GM12878 (cell line): ENCODE measurements around the gene KANSL3. TPM values are rescaled to one million over a fixed set of nuclear protein-coding genes. Genes with fewer than 3 reads are reported as not detected.

Experiments used
- ATAC-seq: fragments of 200-7000 bp; cut with Tn5 transposase; 3 replicates; pipeline ENCODE4 v1.9.1; 2020; ENCODE audit warnings: mild to moderate bottlenecking, moderate library complexity
- BruUV-seq: library from RNA; stranded (reverse); fragments of 400-500 nt; replicated peaks from 2 replicates; lab custom pipeline; 2021; lab: Mats Ljungman, UMichigan
- CTCF ChIA-PET: fragments of 300-600 bp; sonication (Branson Sonifier 250); formaldehyde crosslinking; extraction: SDS; loops from one replicate; lab custom pipeline; 2021; ENCODE audit warnings: inconsistent platforms; lab: Yijun Ruan, JAX
- POLR2A ChIA-PET: fragments of 350-600 bp; formaldehyde crosslinking; extraction: SDS; loops from one replicate; lab custom pipeline; 2021; ENCODE audit warnings: inconsistent platforms; lab: Charles Lee
- RAD21 ChIA-PET: fragments of 300-600 bp; sonication (Branson Sonifier 250); formaldehyde crosslinking; loops from one replicate; lab custom pipeline; 2023; ENCODE audit warnings: antibody characterized with exemption; ENCODE audit not compliant: unreplicated experiment; lab: Charles Lee
- SMC1A ChIA-PET: fragments of 300-600 bp; sonication (Branson Sonifier 250); formaldehyde crosslinking; loops from one replicate; lab custom pipeline; 2023; ENCODE audit not compliant: unreplicated experiment, uncharacterized antibody; lab: Charles Lee
- DNase-seq: peaks from one replicate; pipeline ENCODE4 v3.0.0-alpha.2; 2011; ENCODE audit warnings: low read depth, low spot score
- FAIRE-seq: peaks from 3 replicates; lab custom pipeline; 2011; peaks lifted over from hg19 to GRCh38; lab: Jason Lieb, UNC
- H2AFZ ChIP-seq: 2 replicates; pipeline ENCODE4 v1.6.0; 2011; ENCODE audit warnings: low read depth, low read length, control low read depth; ENCODE audit not compliant: control insufficient read depth
- H3K27ac ChIP-seq: 2 replicates; pipeline ENCODE4 v1.5.1; 2011; ENCODE audit warnings: control low read depth; ENCODE audit not compliant: control insufficient read depth, insufficient read depth
- H3K27me3 ChIP-seq, 2 experiments: replicated peaks in 1 of 2; 2 replicates each; pipeline versions ENCODE4 v1.6.0 to v1.6.1; 2011; ENCODE audit warnings: low read length in 1 of 2; ENCODE audit not compliant: control insufficient read depth in 2 of 2, insufficient read depth in 2 of 2
- H3K36me3 ChIP-seq, 2 experiments: 2 replicates each; pipeline ENCODE4 v1.5.1; 2011; ENCODE audit warnings: low read length in 1 of 2; ENCODE audit not compliant: control insufficient read depth in 2 of 2, insufficient read depth in 2 of 2
- H3K4me1 ChIP-seq: 2 replicates; pipeline ENCODE4 v1.6.1; 2011; ENCODE audit warnings: mild to moderate bottlenecking, low read length, moderate library complexity, mixed read lengths; ENCODE audit not compliant: control insufficient read depth, insufficient read depth
- H3K4me2 ChIP-seq: 2 replicates; pipeline ENCODE4 v1.6.0; 2011; ENCODE audit warnings: control low read depth; ENCODE audit not compliant: control insufficient read depth, insufficient read depth
- H3K4me3 ChIP-seq: fragments of 200-600 bp; sonication (generic); 2 replicates; pipeline ENCODE4 v1.5.1; 2016
- H3K79me2 ChIP-seq: 2 replicates; pipeline ENCODE4 v1.6.0; 2011; ENCODE audit warnings: low read length; ENCODE audit not compliant: control insufficient read depth, insufficient read depth
- H3K9ac ChIP-seq: 2 replicates; pipeline ENCODE4 v1.8.0; 2011; ENCODE audit warnings: low read length, control low read depth, mixed read lengths; ENCODE audit not compliant: control insufficient read depth, insufficient read depth
- H3K9me3 ChIP-seq: replicated peaks from 3 replicates; pipeline ENCODE4 v1.5.1; 2011; ENCODE audit warnings: mild to moderate bottlenecking, low read length; ENCODE audit not compliant: control insufficient read depth, insufficient read depth
- H4K20me1 ChIP-seq: 2 replicates; pipeline ENCODE4 v1.6.0; 2011; ENCODE audit not compliant: control insufficient read depth, insufficient read depth
- CBX5 ChIP-seq: sonication (generic); IDR thresholded peaks from 2 replicates; pipeline ENCODE4 v1.6.1; 2016; ENCODE audit warnings: low read depth, moderate library complexity, mild to moderate bottlenecking, inconsistent platforms
- ETV6 ChIP-seq, 2 experiments: fragments of 450-650 bp in 1 of 2; IDR thresholded peaks in 1 of 2; conservative IDR thresholded peaks in 1 of 2; 2 replicates each; pipeline ENCODE4 v1.6.1; 2014; ENCODE audit warnings: antibody characterized with exemption in 1 of 2, borderline replicate concordance in 1 of 2, low read depth in 1 of 2, mild to moderate bottlenecking in 1 of 2, moderate library complexity in 1 of 2
- IRF4 ChIP-seq: IDR thresholded peaks from 2 replicates; pipeline ENCODE4 v1.6.1; 2011; ENCODE audit warnings: low read depth, low read length
- MYC ChIP-seq: IDR thresholded peaks from 2 replicates; pipeline ENCODE4 v1.6.1; 2011; ENCODE audit warnings: mild to moderate bottlenecking, low read length, moderate library complexity, inconsistent platforms; ENCODE audit not compliant: insufficient read depth, insufficient replicate concordance, insufficient read length, severe bottlenecking
- NKRF ChIP-seq: fragments of 450-650 bp; conservative IDR thresholded peaks from 2 replicates; pipeline ENCODE4 v1.6.1; 2017; ENCODE audit warnings: mild to moderate bottlenecking, moderate library complexity
- NR2C2 ChIP-seq: IDR thresholded peaks from 2 replicates; pipeline ENCODE4 v1.6.1; 2011; ENCODE audit warnings: borderline replicate concordance, low read depth; ENCODE audit not compliant: control insufficient read depth, insufficient read length
- TBL1XR1 ChIP-seq: IDR thresholded peaks from 2 replicates; pipeline ENCODE4 v1.6.1; 2012; ENCODE audit warnings: low read depth, low read length, improper control_type of control experiment
- in situ Hi-C: fragments of 300-500 bp; cut with MboI; formaldehyde crosslinking; loops from 9 replicates; pipeline ENCODE4 v1.14.3; 2018; ENCODE audit warnings: mixed read lengths
- intact Hi-C: fragments of 100-400 bp; cut with micrococcal nuclease; formaldehyde crosslinking; loops from one replicate; pipeline ENCODE4 v1.14.2; 2022; ENCODE audit not compliant: unreplicated experiment
- polyA plus RNA-seq, 11 experiments: library from polyadenylated mRNA; depleted of rRNA in 4 of 11; unstranded in 6 of 11; stranded (reverse) in 5 of 11; fragments of >200 nt; fragmentation: Nextera tagmentation in 4 of 11; fragmentation: Illumina TruSeq in 1 of 11; extraction: Ambion mirVana in 4 of 11; extraction: Trizol in 1 of 11; gene quantifications; 1 replicate in 1 of 11; 2 replicates in 10 of 11; pipeline versions ENCODE4 v1.2.1 to v1.2.3, GENCODE V29; 2011 to 2016; ENCODE audit warnings: inconsistent platforms in 2 of 11, missing spikeins in 2 of 11, low read depth in 1 of 11
- total RNA-seq, 4 experiments: library from RNA; depleted of rRNA in 3 of 4; stranded (reverse); fragments of >200 nt in 3 of 4; fragmentation: Illumina TruSeq in 1 of 4; extraction: Trizol in 1 of 4; gene quantifications; 2 replicates each; pipeline versions ENCODE4 v1.2.1 to v1.2.3, GENCODE V29; 2013 to 2021

KANSL3 gene
- total and polyA plus RNA-seq, 10 of the 15 experiments (the other 5 are each of a cell fraction or from before 2014, with no cell fraction given) = 5.6 to 25.9 (median 16.7) TPM

- no peak overlapping the region for H3K4me3 ChIP-seq
- no peak for TF ChIP-seq CBX5
- TF ChIP-seq MYC = no peak
- TF ChIP-seq IRF4 = no peak
- no peak for TF ChIP-seq NR2C2
- no peak for TF ChIP-seq TBL1XR1
- TF ChIP-seq NKRF = no peak
- no peak for TF ChIP-seq ETV6 (conservative IDR thresholded peaks at IDR 0.05 in 1 of 2, IDR thresholded peaks at IDR 0.05 in 1 of 2; ENCODE audit: borderline replicate concordance in 1 of 2, low read depth in 1 of 2)
- TF ChIP-seq, all 136 proteins: peak for 0
- peaks cover 24 to 42% of the 10 kb centered on the region in 2 experiments for H3K36me3 ChIP-seq
- FAIRE-seq (no peak), ATAC-seq (no peak), DNase-seq (no peak)
- no peak overlapping the region for H3K9ac ChIP-seq
- in situ Hi-C loops = no loop called here
- BruUV-seq = no TSS peak
- CTCF ChIA-PET = no interaction called here
- SMC1A ChIA-PET = no interaction called here
- no peak overlapping the region for H3K4me2 ChIP-seq
- no peak overlapping the region for H3K27ac ChIP-seq
- H3K4me1 ChIP-seq = no peaks in the 10 kb centered on the region
- no peaks in the 10 kb centered on the region for H3K9me3 ChIP-seq
- no peaks in the 10 kb centered on the region for H3K27me3 ChIP-seq
- POLR2A ChIA-PET = interaction anchor here (0.5 kb wide), 1 partner anchor 18 kb away, joined by 3 read pairs; no protein-coding TSS in a partner anchor
- RAD21 ChIA-PET = no interaction called here
- intact Hi-C loops = no loop called here
- no peak overlapping the region for H2AFZ ChIP-seq
- no peaks in the 10 kb centered on the region for H4K20me1 ChIP-seq
- H3K79me2 ChIP-seq = no peaks in the 10 kb centered on the region
Observed at GRCh38 chr2:96596596-96596995, 41.5 kb downstream of the KANSL3 start.
